Neural progenitor cell (in vitro differentiated cells): ENCODE measurements around the gene SIM2.

Source experiments
- CTCF ChIP-seq: fragments of 200-600 bp; sonication (generic); IDR thresholded peaks from 2 replicates; pipeline ENCODE4 v1.5.1; 2017; ENCODE audit warnings: antibody characterized with exemption, mild to moderate bottlenecking
- EZH2 ChIP-seq: fragments of 200-600 bp; sonication (generic); IDR thresholded peaks from 2 replicates; pipeline ENCODE4 v1.6.1; 2017; ENCODE audit warnings: antibody characterized with exemption, mild to moderate bottlenecking, moderate library complexity
- EZH2phosphoT487 ChIP-seq: fragments of 200-600 bp; sonication (generic); IDR thresholded peaks from 2 replicates; pipeline ENCODE4 v1.6.1; 2017; ENCODE audit warnings: antibody characterized with exemption

- no peak for TF ChIP-seq CTCF
- peak; percentile 92 for TF ChIP-seq EZH2phosphoT487
- no peak for TF ChIP-seq EZH2
Measured at GRCh38 chr21:36698385-36698980, 432 bp upstream of the SIM2 start.
